Mesendoderm (in vitro differentiated cells): ENCODE results near the gene MAP2K3.
A peak's percentile ranks its signal among the peaks of the same experiment; 100 is the strongest.

ENCODE experiments used
- DNase-seq: peaks from one replicate; pipeline ENCODE4 v3.0.0; 2013
- H2AK5ac ChIP-seq: 2 replicates; pipeline ENCODE4 v1.6.1; 2013; ENCODE audit warnings: low read length, inconsistent platforms
- H2BK120ac ChIP-seq: 2 replicates; pipeline ENCODE4 v1.6.1; 2013; ENCODE audit warnings: low read depth, mild to moderate bottlenecking, low read length, moderate library complexity, mixed read lengths
- H2BK15ac ChIP-seq: replicated peaks from 2 replicates; pipeline ENCODE4 v1.6.1; 2013; ENCODE audit warnings: low read depth, mild to moderate bottlenecking, moderate library complexity
- H2BK5ac ChIP-seq: 2 replicates; pipeline ENCODE4 v1.6.1; 2013; ENCODE audit warnings: low read length, inconsistent platforms
- H3K18ac ChIP-seq: 2 replicates; pipeline ENCODE4 v1.6.1; 2013; ENCODE audit warnings: mild to moderate bottlenecking, low read length, mixed read lengths
- H3K23ac ChIP-seq: one replicate; pipeline ENCODE4 v1.6.1; 2013; ENCODE audit warnings: low read length
- H3K27ac ChIP-seq: 2 replicates; pipeline ENCODE4 v1.5.1; 2013; ENCODE audit warnings: low read depth, mild to moderate bottlenecking, inconsistent platforms, low read length, moderate library complexity
- H3K27me3 ChIP-seq: 2 replicates; pipeline ENCODE4 v1.6.1; 2013; ENCODE audit warnings: low read length, control low read depth, mild to moderate bottlenecking, inconsistent platforms; ENCODE audit not compliant: insufficient read depth, poor library complexity
- H3K36me3 ChIP-seq: 2 replicates; pipeline ENCODE4 v1.6.1; 2013; ENCODE audit warnings: low read length, inconsistent platforms; ENCODE audit not compliant: control insufficient read depth, insufficient read depth
- H3K4ac ChIP-seq: one replicate; pipeline ENCODE4 v1.6.1; 2013; ENCODE audit warnings: low read depth, mild to moderate bottlenecking, low read length, moderate library complexity
- H3K4me1 ChIP-seq: 2 replicates; pipeline ENCODE4 v1.6.1; 2013; ENCODE audit warnings: low read depth, low read length, inconsistent platforms; ENCODE audit not compliant: control insufficient read depth
- H3K4me2 ChIP-seq: 2 replicates; pipeline ENCODE4 v1.6.1; 2013; ENCODE audit warnings: low read length
- H3K4me3 ChIP-seq: 2 replicates; pipeline ENCODE4 v1.5.1; 2013; ENCODE audit warnings: mild to moderate bottlenecking, low read length
- H3K56ac ChIP-seq: one replicate; pipeline ENCODE4 v1.6.1; 2013; ENCODE audit warnings: low read length
- H3K79me1 ChIP-seq: 2 replicates; pipeline ENCODE4 v1.6.1; 2013; ENCODE audit warnings: low read length, inconsistent platforms
- H3K79me2 ChIP-seq: 2 replicates; pipeline ENCODE4 v1.6.1; 2013; ENCODE audit warnings: mild to moderate bottlenecking, low read length; ENCODE audit not compliant: control insufficient read depth, insufficient read depth
- H3K9ac ChIP-seq: 2 replicates; pipeline ENCODE4 v1.6.1; 2013; ENCODE audit warnings: low read length, inconsistent platforms
- H4K5ac ChIP-seq: one replicate; pipeline ENCODE4 v1.6.1; 2013; ENCODE audit warnings: low read length
- H4K8ac ChIP-seq: one replicate; pipeline ENCODE4 v1.6.1; 2013; ENCODE audit warnings: low read depth, mild to moderate bottlenecking, control low read depth, low read length, moderate library complexity
- WGBS: extraction: QIAGEN DNeasy Blood & Tissue Kit; methylation state at CpG from one replicate; pipeline ENCODE4 v1.1.7; 2013; ENCODE audit warnings: low lambda C conversion rate, missing lambda C conversion rate; ENCODE audit not compliant: insufficient coverage; ENCODE audit errors: extremely low coverage; 5-methylcytosine and 5-hydroxymethylcytosine counted together

MAP2K3 gene

DNA sequence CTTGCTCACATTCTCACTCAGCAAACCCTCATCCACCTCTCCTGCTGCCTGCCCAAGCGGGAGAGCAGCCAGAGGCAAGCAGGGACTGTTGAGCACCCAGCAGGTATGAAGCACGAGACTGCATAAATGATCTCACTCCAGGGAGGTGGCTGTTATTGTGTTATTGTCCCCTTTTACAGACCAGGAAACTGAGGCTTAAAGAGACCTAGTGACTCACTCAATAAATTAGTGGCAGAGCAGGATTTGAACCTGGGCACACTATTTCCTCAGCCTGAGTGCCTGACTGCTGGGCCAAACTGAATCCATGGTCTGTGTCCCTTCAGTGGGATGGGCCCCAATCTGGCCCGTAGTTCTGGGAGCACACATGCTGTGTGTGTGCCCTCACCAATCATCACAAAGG is 12.3 kb upstream of the MAP2K3 start:
- H3K23ac ChIP-seq: no peak overlapping the region
- no peak overlapping the region for H2BK120ac ChIP-seq
- H4K8ac ChIP-seq: no peak overlapping the region
- peaks cover 2% of the 10 kb centered on the region for H3K27me3 ChIP-seq
- WGBS: no CpG with 5 or more reads among the region's 3 CpGs
- no peak overlapping the region for H4K5ac ChIP-seq
- no peak overlapping the region for H3K27ac ChIP-seq
- no peaks in the 10 kb centered on the region for H3K79me2 ChIP-seq
- no peak overlapping the region for H2BK5ac ChIP-seq
- H3K4me2 ChIP-seq: no peak overlapping the region
- H3K56ac ChIP-seq: no peak overlapping the region
- no peaks in the 10 kb centered on the region for H3K79me1 ChIP-seq
- H3K18ac ChIP-seq: no peak overlapping the region
- no peak for DNase-seq
- no peaks in the 10 kb centered on the region for H3K36me3 ChIP-seq
- peaks cover 2% of the 10 kb centered on the region for H3K4me1 ChIP-seq
- H3K4me3 ChIP-seq: no peak overlapping the region
- H2AK5ac ChIP-seq: no peak overlapping the region
- no peak overlapping the region for H3K9ac ChIP-seq
- H3K4ac ChIP-seq: no peak overlapping the region
- H2BK15ac ChIP-seq: no peak overlapping the region

DNA sequence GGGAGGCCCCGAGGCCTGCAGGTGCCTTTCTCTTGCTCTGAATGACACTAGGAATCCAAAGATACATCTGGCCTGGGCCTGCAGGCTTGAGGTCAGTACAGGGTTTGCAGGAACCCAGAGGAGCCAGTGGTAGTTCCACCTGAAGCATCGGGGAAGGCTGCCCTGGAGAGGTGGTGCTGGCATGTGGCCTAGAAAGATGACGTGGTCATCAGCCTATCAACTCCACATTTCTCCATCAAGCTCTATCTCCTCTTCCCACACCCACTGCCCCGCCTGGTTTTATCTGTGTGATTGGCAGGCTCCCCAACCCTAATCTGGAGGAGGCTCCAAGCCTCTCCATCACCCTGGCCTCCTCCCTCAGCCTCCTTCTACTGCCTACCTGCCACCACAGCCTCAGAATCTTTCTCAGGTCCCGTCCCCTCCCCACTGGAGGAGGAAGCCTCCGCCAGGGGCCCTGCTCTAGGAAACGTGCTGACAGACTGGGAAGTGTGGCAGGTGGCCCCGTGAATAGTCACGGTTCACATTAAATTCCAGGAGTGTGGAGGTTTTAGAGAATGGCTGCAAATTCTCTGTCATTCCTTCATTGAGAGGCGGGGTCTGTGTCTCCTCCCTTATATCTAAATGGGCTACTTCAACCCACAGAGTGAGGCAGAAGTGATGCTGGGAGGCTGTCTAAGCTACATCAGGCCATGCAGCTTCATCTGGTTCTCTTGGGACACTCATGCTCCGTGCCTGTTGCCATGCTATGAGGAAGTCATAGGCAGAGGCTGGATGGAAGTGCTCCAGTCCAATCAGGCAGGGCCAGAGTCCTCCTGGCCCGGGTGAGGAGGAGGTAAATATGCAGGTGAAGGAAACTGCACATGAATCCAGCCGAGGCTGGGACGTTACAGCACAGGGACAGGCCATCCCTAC is 11.4 kb upstream of the MAP2K3 start:
- Histone ChIP-seq H3K56ac (no peak overlapping the region), H3K4me2 (no peak overlapping the region), H3K9ac (no peak overlapping the region), H3K23ac (no peak overlapping the region), H3K79me2 (no peaks in the 10 kb centered on the region), H3K36me3 (no peaks in the 10 kb centered on the region), H4K5ac (no peak overlapping the region), H3K4ac (no peak overlapping the region), H3K4me3 (no peak overlapping the region), H3K79me1 (no peaks in the 10 kb centered on the region), H2BK5ac (no peak overlapping the region), H3K18ac (no peak overlapping the region), H2BK15ac (no peak overlapping the region), H3K27ac (no peak overlapping the region), H4K8ac (no peak overlapping the region), H3K27me3 (peaks cover 2% of the 10 kb centered on the region), H3K4me1 (peaks cover 2% of the 10 kb centered on the region), H2BK120ac (no peak overlapping the region), H2AK5ac (no peak overlapping the region)
- no CpG with 5 or more reads among the region's 14 CpGs for whole genome bisulfite sequencing
- no peak for DNase-seq

GRCh38 chr17:21275047-21275578 is 9.4 kb upstream of the MAP2K3 start:
- no peak overlapping the region for H4K8ac ChIP-seq
- H3K18ac ChIP-seq: peak overlapping the region; percentile 33
- H2BK120ac ChIP-seq: no peak overlapping the region
- no peak overlapping the region for H3K27ac ChIP-seq
- no CpG with 5 or more reads among the region's 20 CpGs for WGBS
- peak overlapping the region; percentile 75 for H3K9ac ChIP-seq
- H4K5ac ChIP-seq: no peak overlapping the region
- H3K79me1 ChIP-seq: no peaks in the 10 kb centered on the region
- no peak overlapping the region for H2BK15ac ChIP-seq
- H3K27me3 ChIP-seq: peaks cover 2% of the 10 kb centered on the region
- peak overlapping the region; percentile 83 for H3K56ac ChIP-seq
- H3K36me3 ChIP-seq: no peaks in the 10 kb centered on the region
- no peak overlapping the region for H3K23ac ChIP-seq
- no peaks in the 10 kb centered on the region for H3K79me2 ChIP-seq
- no peak overlapping the region for H3K4me3 ChIP-seq
- peak overlapping the region; percentile 8 for H3K4ac ChIP-seq
- peaks cover 2% of the 10 kb centered on the region for H3K4me1 ChIP-seq
- no peak overlapping the region for H2BK5ac ChIP-seq
- H3K4me2 ChIP-seq: peak overlapping the region; percentile 72
- no peak overlapping the region for H2AK5ac ChIP-seq
- DNase-seq: no peak

GRCh38 chr17:21275579-21276263 is 8.8 kb upstream of the MAP2K3 start:
- no peak overlapping the region for H2AK5ac ChIP-seq
- H3K27me3 ChIP-seq: peaks cover 2% of the 10 kb centered on the region
- H3K4me3 ChIP-seq: peak overlapping the region; percentile 13
- H3K79me1 ChIP-seq: no peaks in the 10 kb centered on the region
- no peaks in the 10 kb centered on the region for H3K36me3 ChIP-seq
- peak overlapping the region; percentile 72 for H3K4me2 ChIP-seq
- no peak overlapping the region for H3K23ac ChIP-seq
- peak overlapping the region; percentile 33 for H3K18ac ChIP-seq
- H3K27ac ChIP-seq: no peak overlapping the region
- peak overlapping the region; percentile 75 for H3K9ac ChIP-seq
- no peak overlapping the region for H4K5ac ChIP-seq
- H3K56ac ChIP-seq: peak overlapping the region; percentile 83
- H3K79me2 ChIP-seq: no peaks in the 10 kb centered on the region
- WGBS: no CpG with 5 or more reads among the region's 52 CpGs
- no peak overlapping the region for H4K8ac ChIP-seq
- peak; percentile 87 for DNase-seq
- peak overlapping the region; percentile 8 for H3K4ac ChIP-seq
- H2BK120ac ChIP-seq: no peak overlapping the region
- H2BK5ac ChIP-seq: no peak overlapping the region
- H3K4me1 ChIP-seq: peaks cover 2% of the 10 kb centered on the region
- no peak overlapping the region for H2BK15ac ChIP-seq

GRCh38 chr17:21276264-21276588 is 8.3 kb upstream of the MAP2K3 start:
- WGBS: no CpG with 5 or more reads among the region's 17 CpGs

More at GRCh38 chr17:21276264-21276588, 8.3 kb upstream of the MAP2K3 start:
- Histone ChIP-seq H3K27ac (no peak overlapping the region), H3K56ac (peak overlapping the region; percentile 69), H2BK15ac (no peak overlapping the region), H2BK5ac (no peak overlapping the region), H3K23ac (no peak overlapping the region), H3K79me1 (no peaks in the 10 kb centered on the region), H4K5ac (no peak overlapping the region), H3K4me1 (peaks cover 2% of the 10 kb centered on the region), H3K27me3 (peaks cover 2% of the 10 kb centered on the region), H3K4me3 (no peak overlapping the region), H2BK120ac (no peak overlapping the region), H3K79me2 (no peaks in the 10 kb centered on the region), H3K36me3 (no peaks in the 10 kb centered on the region), H3K4ac (no peak overlapping the region), H3K18ac (peak overlapping the region; percentile 18), H3K4me2 (peak overlapping the region; percentile 14), H4K8ac (no peak overlapping the region), H3K9ac (peak overlapping the region; percentile 48), H2AK5ac (no peak overlapping the region)
- no peak for DNase-seq
